Panc1 (cell line): ENCODE measurements around the gene CSTPP1.
A peak's percentile ranks its signal among the peaks of the same experiment; 100 is the strongest.

Experiments used
- POLR2AphosphoS5 ChIP-seq: IDR thresholded peaks from 2 replicates; pipeline ENCODE4 v1.6.1; 2012; ENCODE audit warnings: mild to moderate bottlenecking, low read depth, low read length, moderate library complexity
- SIN3A ChIP-seq: IDR thresholded peaks from 2 replicates; pipeline ENCODE4 v1.6.1; 2012; ENCODE audit warnings: low read depth, mild to moderate bottlenecking, low read length, moderate library complexity, borderline replicate concordance; ENCODE audit not compliant: insufficient read depth
- TCF7L2 ChIP-seq: IDR thresholded peaks from 2 replicates; pipeline ENCODE4 v1.6.1; 2011; ENCODE audit warnings: mild to moderate bottlenecking, low read depth, low read length, inconsistent platforms
- TF ChIP-seq, protein P1 (sequence below): fragments of 450-650 bp; IDR thresholded peaks from 2 replicates; pipeline ENCODE4 v1.5.1; 2017; ENCODE audit warnings: mild to moderate bottlenecking
- TF ChIP-seq, protein P2 (sequence below), 2 experiments: IDR thresholded peaks; 2 replicates each; pipeline ENCODE4 v1.6.1; 2011 to 2012; ENCODE audit warnings: low read depth in 2 of 2, control low read depth in 1 of 2, low read length in 1 of 2, mild to moderate bottlenecking in 1 of 2, moderate library complexity in 1 of 2; ENCODE audit not compliant: insufficient read depth in 1 of 2

DNA sequence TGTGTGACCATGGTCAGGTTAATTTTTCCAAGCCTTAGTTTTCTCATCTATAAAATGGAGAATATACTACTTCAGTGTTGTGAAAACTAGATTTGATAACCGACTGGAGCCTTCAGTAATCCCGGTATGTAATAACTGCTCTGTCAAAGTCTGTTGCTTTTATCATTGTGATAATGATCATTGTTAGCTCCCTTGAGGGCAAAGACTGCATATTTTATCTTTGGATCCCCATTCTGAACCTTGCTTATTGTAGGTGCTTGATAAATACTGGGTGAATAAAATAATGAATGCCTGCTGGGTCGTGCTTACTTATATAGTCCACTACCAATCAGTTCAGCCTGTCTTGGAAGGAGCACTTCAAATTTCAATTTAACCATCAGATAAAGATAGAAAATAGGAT is 134.8 kb downstream of the CSTPP1 start:
- TF ChIP-seq, protein P1, sequence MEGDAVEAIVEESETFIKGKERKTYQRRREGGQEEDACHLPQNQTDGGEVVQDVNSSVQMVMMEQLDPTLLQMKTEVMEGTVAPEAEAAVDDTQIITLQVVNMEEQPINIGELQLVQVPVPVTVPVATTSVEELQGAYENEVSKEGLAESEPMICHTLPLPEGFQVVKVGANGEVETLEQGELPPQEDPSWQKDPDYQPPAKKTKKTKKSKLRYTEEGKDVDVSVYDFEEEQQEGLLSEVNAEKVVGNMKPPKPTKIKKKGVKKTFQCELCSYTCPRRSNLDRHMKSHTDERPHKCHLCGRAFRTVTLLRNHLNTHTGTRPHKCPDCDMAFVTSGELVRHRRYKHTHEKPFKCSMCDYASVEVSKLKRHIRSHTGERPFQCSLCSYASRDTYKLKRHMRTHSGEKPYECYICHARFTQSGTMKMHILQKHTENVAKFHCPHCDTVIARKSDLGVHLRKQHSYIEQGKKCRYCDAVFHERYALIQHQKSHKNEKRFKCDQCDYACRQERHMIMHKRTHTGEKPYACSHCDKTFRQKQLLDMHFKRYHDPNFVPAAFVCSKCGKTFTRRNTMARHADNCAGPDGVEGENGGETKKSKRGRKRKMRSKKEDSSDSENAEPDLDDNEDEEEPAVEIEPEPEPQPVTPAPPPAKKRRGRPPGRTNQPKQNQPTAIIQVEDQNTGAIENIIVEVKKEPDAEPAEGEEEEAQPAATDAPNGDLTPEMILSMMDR: no peak
- TF ChIP-seq, protein P2, sequence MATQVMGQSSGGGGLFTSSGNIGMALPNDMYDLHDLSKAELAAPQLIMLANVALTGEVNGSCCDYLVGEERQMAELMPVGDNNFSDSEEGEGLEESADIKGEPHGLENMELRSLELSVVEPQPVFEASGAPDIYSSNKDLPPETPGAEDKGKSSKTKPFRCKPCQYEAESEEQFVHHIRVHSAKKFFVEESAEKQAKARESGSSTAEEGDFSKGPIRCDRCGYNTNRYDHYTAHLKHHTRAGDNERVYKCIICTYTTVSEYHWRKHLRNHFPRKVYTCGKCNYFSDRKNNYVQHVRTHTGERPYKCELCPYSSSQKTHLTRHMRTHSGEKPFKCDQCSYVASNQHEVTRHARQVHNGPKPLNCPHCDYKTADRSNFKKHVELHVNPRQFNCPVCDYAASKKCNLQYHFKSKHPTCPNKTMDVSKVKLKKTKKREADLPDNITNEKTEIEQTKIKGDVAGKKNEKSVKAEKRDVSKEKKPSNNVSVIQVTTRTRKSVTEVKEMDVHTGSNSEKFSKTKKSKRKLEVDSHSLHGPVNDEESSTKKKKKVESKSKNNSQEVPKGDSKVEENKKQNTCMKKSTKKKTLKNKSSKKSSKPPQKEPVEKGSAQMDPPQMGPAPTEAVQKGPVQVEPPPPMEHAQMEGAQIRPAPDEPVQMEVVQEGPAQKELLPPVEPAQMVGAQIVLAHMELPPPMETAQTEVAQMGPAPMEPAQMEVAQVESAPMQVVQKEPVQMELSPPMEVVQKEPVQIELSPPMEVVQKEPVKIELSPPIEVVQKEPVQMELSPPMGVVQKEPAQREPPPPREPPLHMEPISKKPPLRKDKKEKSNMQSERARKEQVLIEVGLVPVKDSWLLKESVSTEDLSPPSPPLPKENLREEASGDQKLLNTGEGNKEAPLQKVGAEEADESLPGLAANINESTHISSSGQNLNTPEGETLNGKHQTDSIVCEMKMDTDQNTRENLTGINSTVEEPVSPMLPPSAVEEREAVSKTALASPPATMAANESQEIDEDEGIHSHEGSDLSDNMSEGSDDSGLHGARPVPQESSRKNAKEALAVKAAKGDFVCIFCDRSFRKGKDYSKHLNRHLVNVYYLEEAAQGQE (IDR thresholded peaks at IDR 0.05; ENCODE audit: insufficient read depth in 1 of 2, low read depth in 2 of 2, low read length in 1 of 2): no peak
- TF ChIP-seq POLR2AphosphoS5: no peak
- no peak for TF ChIP-seq SIN3A
- TF ChIP-seq TCF7L2: peak; percentile 62
